Measurements from ENCODE around the gene HELZ2.

Gene HELZ2

GRCh38 chr20:63565699-63566335 lies 8.2 kb downstream of the HELZ2 start:
- no peak for DNase-seq (ENCODE audit: low read depth)

GRCh38 chr20:63565021-63565698 lies 8.9 kb downstream of the HELZ2 start:
- DNase-seq (ENCODE audit: low read depth), result no peak

GRCh38 chr20:63564036-63564810 lies 9.8 kb downstream of the HELZ2 start:
- DNase-seq (ENCODE audit: low read depth), result no peak

- no peak for DNase-seq (ENCODE audit: low read depth)
These were observed 10.7 kb downstream of the HELZ2 start for GRCh38 chr20:63563225-63563935.

GRCh38 chr20:63562461-63563224 lies 11.4 kb downstream of the HELZ2 start:
- no peak for DNase-seq (ENCODE audit: low read depth)

- no peak for DNase-seq (ENCODE audit: low read depth)
These were observed 12.2 kb downstream of the HELZ2 start for GRCh38 chr20:63561624-63562396.

GRCh38 chr20:63560856-63561609 lies 13.0 kb downstream of the HELZ2 start:
- no peak for DNase-seq (ENCODE audit: low read depth)

- no peak for DNase-seq (ENCODE audit: low read depth)
These were observed 13.7 kb downstream of the HELZ2 start for GRCh38 chr20:63560333-63560805.

GRCh38 chr20:63559485-63560332 lies 14.3 kb downstream of the HELZ2 start:
- peak; percentile 52 for DNase-seq (ENCODE audit: low read depth)

GRCh38 chr20:63558804-63559484 lies 15.1 kb downstream of the HELZ2 start:
- DNase-seq (ENCODE audit: low read depth), result no peak

GRCh38 chr20:63557481-63557891 lies 16.6 kb downstream of the HELZ2 start:
- no peak for DNase-seq (ENCODE audit: low read depth)

- DNase-seq (ENCODE audit: low read depth), result no peak
These were observed 17.1 kb downstream of the HELZ2 start for GRCh38 chr20:63556873-63557478.

- DNase-seq (ENCODE audit: low read depth), result no peak
These were observed 18.2 kb downstream of the HELZ2 start for GRCh38 chr20:63555661-63556381.

- no peak for DNase-seq (ENCODE audit: low read depth)
These were observed 19.4 kb downstream of the HELZ2 start for GRCh38 chr20:63554361-63555278.

- DNase-seq (ENCODE audit: low read depth), result no peak
These were observed 20.1 kb downstream of the HELZ2 start, which contains the start of gene FNDC11 for GRCh38 chr20:63553933-63554290. Gene FNDC11, plus strand, starts transcription at chr20:63554159. Its CDS starts 1,505 bp downstream, at chr20:63555664.

- DNase-seq (ENCODE audit: low read depth), result peak; percentile 79
These were observed 20.6 kb downstream of the HELZ2 start for GRCh38 chr20:63553251-63553932.

Measured in activated T-cell treated with anti-CD3 and anti-CD28 coated beads for 48 hours (primary cell).